ENCODE results near the gene TMEM63C. TPM values are rescaled to one million over a fixed set of nuclear protein-coding genes. Genes with fewer than 3 reads are reported as not detected.

Gene TMEM63C
- total RNA-seq, 1 experiment from 2014 or later: 5.7 TPM

- Histone ChIP-seq H3K4me2 (ENCODE audit: low read length) (peak overlapping the region; percentile 47), H3K27ac (ENCODE audit: low read depth, low read length) (no peak overlapping the region), H3K79me2 (ENCODE audit: insufficient read depth, low read length) (no peaks in the 10 kb centered on the region), H2AFZ (ENCODE audit: low read depth, low read length, poor library complexity, severe bottlenecking) (peak overlapping the region; percentile 61), H3K27me3 (ENCODE audit: insufficient read depth, low read length) (no peaks in the 10 kb centered on the region), H3K4me3 (replicated peaks in 1 of 2; ENCODE audit: low read depth in 1 of 2, low read length in 2 of 2) (no peak overlapping the region), H4K20me1 (ENCODE audit: insufficient read depth) (no peaks in the 10 kb centered on the region), H3K9ac (ENCODE audit: low read length) (no peak overlapping the region; the same call in 1 of the 2 replicates), H3K4me1 (ENCODE audit: control insufficient read depth in 1 of 2, insufficient read depth in 2 of 2, low read length in 2 of 2) (peaks cover 9 to 16% of the 10 kb centered on the region in 2 experiments; a peak in 3 of 4 replicates), H3K9me2 (ENCODE audit: insufficient read depth) (no peaks in the 10 kb centered on the region), H3K36me3 (ENCODE audit: control insufficient read depth in 1 of 2, insufficient read depth in 2 of 2, low read length in 2 of 2) (no peaks in the 10 kb centered on the region), H3K9me3 (ENCODE audit: control insufficient read depth in 1 of 2, insufficient read depth in 1 of 2, low read depth in 1 of 2, low read length in 2 of 2) (no peaks in the 10 kb centered on the region)
- intact Hi-C loops (cut with micrococcal nuclease): no loop called here
- ChIA-PET POLR2A (no interaction called here), RAD21 (ENCODE audit: low non-redundant PET in 1 of 2, low total read pairs in 2 of 2, uncharacterized antibody in 2 of 2, unreplicated experiment in 2 of 2) (no interaction called here), CTCF (interaction anchor here (1.0 kb wide), 1 partner anchor 158 kb away, joined by 3 read pairs; no protein-coding TSS in a partner anchor)
- DNase-seq (ENCODE audit: low read depth, low spot score) (no peak), ATAC-seq (peak; percentile 88)
- TF ChIP-seq SP1 (IDR thresholded peaks at IDR 0.05; ENCODE audit: low read depth) (no peak), CTCF (IDR thresholded peaks at IDR 0.05 in 2 of 3, conservative IDR thresholded peaks at IDR 0.05 in 1 of 3; ENCODE audit: borderline replicate concordance in 1 of 3, insufficient read depth in 1 of 3, low read depth in 2 of 3, low read length in 2 of 3) (no peak), MAX (IDR thresholded peaks at IDR 0.05) (0 out of 2 replicates have a peak, but pooled peaks have one; percentile 10), ATF3 (IDR thresholded peaks at IDR 0.05) (no peak), FOSL1 (IDR thresholded peaks at IDR 0.05; ENCODE audit: low read depth) (no peak), JUND (IDR thresholded peaks at IDR 0.05) (no peak), RAD21 (IDR thresholded peaks at IDR 0.05; ENCODE audit: low read depth) (no peak), SRF (IDR thresholded peaks at IDR 0.05; ENCODE audit: low read depth) (no peak)
- no TSS peak for BruUV-seq (replicated peaks)
Observed at GRCh38 chr14:77158175-77158881, 23.3 kb upstream of the TMEM63C start.

All from HCT116 (cell line).